Right atrium auricular region (tissue), 2 donors: ENCODE measurements around the gene SEC31A. TPM values are rescaled to one million over a fixed set of nuclear protein-coding genes. Genes with fewer than 3 reads are reported as not detected.
"Not testable (repeated sequence)": the region's sequence is repeated elsewhere in the genome, so short reads cannot be mapped to it uniquely, and the experiment has no call there.

Experiments
- DNase-seq: peaks from one replicate; pipeline ENCODE4 v3.0.0-alpha.2; 2019; ENCODE audit warnings: low spot score
- H3K27ac ChIP-seq, 2 donors: fragments of 200-600 bp; sonication (generic); 1 replicate in 1 of 2; 2 replicates in 1 of 2; pipeline ENCODE4 v1.5.1; 2016 to 2019
- H3K27me3 ChIP-seq, 2 donors: fragments of 200-600 bp; sonication (generic); one replicate each; pipeline versions ENCODE4 v1.5.1 to v1.6.0; 2017 to 2019
- H3K36me3 ChIP-seq: fragments of 200-600 bp; sonication (generic); one replicate; pipeline ENCODE4 v1.5.1; 2016
- H3K4me1 ChIP-seq, 2 donors: fragments of 200-600 bp; sonication (generic); one replicate each; pipeline versions ENCODE4 v1.5.1 to v1.6.0; 2017 to 2019
- H3K4me3 ChIP-seq, 2 donors: fragments of 200-600 bp; sonication (generic); 1 replicate in 1 of 2; 2 replicates in 1 of 2; pipeline ENCODE4 v1.5.1; 2017 to 2019; ENCODE audit warnings: mild to moderate bottlenecking in 1 of 2, moderate library complexity in 1 of 2
- H3K9me3 ChIP-seq, 2 donors: fragments of 200-600 bp; sonication (generic); one replicate each; pipeline ENCODE4 v1.5.1; 2019
- total RNA-seq, 2 donors: library from RNA; depleted of rRNA; stranded (reverse); fragments of >200 nt; gene quantifications; one replicate each; pipeline ENCODE4 v1.1.0, GENCODE V29; 2016
- TF ChIP-seq, protein P1 (sequence below), 2 donors: fragments of 200-600 bp; sonication (generic); IDR thresholded peaks; one replicate each; pipeline ENCODE4 v1.5.1; 2019; ENCODE audit warnings: antibody characterized with exemption in 2 of 2

The SEC31A gene
- total RNA-seq, 2 donors from 2014 or later: 107 to 116 TPM

GRCh38 chr4:82921795-82922194 lies 30.8 kb upstream of the SEC31A start:
- Histone ChIP-seq H3K4me3 (no peak overlapping the region), H3K27me3 (no peaks in the 10 kb centered on the region), H3K27ac (no peak overlapping the region), H3K36me3 (peaks cover 9% of the 10 kb centered on the region), H3K4me1 (no peaks in the 10 kb centered on the region), H3K9me3 (no peaks in the 10 kb centered on the region)
- no peak for DNase-seq
- TF ChIP-seq, protein P1, sequence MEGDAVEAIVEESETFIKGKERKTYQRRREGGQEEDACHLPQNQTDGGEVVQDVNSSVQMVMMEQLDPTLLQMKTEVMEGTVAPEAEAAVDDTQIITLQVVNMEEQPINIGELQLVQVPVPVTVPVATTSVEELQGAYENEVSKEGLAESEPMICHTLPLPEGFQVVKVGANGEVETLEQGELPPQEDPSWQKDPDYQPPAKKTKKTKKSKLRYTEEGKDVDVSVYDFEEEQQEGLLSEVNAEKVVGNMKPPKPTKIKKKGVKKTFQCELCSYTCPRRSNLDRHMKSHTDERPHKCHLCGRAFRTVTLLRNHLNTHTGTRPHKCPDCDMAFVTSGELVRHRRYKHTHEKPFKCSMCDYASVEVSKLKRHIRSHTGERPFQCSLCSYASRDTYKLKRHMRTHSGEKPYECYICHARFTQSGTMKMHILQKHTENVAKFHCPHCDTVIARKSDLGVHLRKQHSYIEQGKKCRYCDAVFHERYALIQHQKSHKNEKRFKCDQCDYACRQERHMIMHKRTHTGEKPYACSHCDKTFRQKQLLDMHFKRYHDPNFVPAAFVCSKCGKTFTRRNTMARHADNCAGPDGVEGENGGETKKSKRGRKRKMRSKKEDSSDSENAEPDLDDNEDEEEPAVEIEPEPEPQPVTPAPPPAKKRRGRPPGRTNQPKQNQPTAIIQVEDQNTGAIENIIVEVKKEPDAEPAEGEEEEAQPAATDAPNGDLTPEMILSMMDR (IDR thresholded peaks at IDR 0.05): no peak

DNA sequence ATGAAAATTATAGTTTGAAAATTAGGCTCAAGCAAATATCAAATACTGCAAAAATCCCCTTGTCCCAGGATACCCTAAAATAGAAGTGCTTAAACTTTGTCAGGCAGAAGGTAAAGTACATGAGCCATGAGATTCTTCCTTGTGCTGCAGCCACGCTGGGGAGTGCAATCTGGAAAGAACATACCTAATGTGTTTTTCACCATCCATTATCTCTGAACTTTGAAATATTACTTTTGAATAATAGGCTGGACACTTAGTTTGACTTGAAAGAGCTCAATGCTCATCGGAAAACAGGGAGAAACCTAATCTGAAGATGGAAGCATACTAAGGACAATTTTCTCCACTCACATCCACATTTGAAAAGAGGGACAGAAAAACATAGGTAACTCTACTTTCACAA lies 28.4 kb upstream of the SEC31A start:
- TF ChIP-seq, protein P1 (IDR thresholded peaks at IDR 0.05): no peak
- H3K36me3 ChIP-seq: peaks cover 9% of the 10 kb centered on the region

GRCh38 chr4:82918091-82918490 lies 27.1 kb upstream of the SEC31A start:
- H3K4me1 ChIP-seq: no peaks in the 10 kb centered on the region
- H3K36me3 ChIP-seq: peaks cover 9% of the 10 kb centered on the region
- no peak overlapping the region for H3K27ac ChIP-seq
- H3K4me3 ChIP-seq: no peak overlapping the region
- TF ChIP-seq, protein P1 (IDR thresholded peaks at IDR 0.05): no peak
- H3K27me3 ChIP-seq: no peaks in the 10 kb centered on the region
- no peaks in the 10 kb centered on the region for H3K9me3 ChIP-seq
- DNase-seq: no peak

More for the DNA sequence above, 28.4 kb upstream of the SEC31A start:
- DNase-seq: no peak
- Histone ChIP-seq H3K4me3 (no peak overlapping the region), H3K4me1 (no peaks in the 10 kb centered on the region), H3K9me3 (no peaks in the 10 kb centered on the region), H3K27me3 (no peaks in the 10 kb centered on the region), H3K27ac (no peak overlapping the region)

DNA sequence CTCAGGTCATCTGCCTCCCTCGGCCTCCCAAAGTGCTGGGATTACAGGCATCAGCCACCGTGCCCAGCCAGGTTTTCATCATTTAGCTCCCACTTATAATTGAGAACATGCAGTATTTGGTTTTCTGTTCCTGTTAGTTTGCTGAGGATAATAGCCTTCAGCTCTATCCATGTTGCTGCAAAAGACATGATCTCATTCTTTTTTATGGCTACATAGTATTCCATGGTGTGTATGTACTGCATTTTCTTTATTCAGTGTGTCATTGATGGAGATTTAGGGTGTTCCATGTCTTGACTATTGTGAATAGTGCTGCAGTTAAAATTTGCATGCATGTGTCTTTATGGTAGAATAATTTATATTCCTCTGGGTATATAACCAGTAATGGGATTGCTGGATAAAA lies 23.0 kb upstream of the SEC31A start:
- H3K36me3 ChIP-seq: peaks cover 20% of the 10 kb centered on the region

GRCh38 chr4:82913305-82913704 lies 22.4 kb upstream of the SEC31A start:
- H3K4me3 ChIP-seq: no peak overlapping the region
- H3K9me3 ChIP-seq: no peaks in the 10 kb centered on the region
- H3K27ac ChIP-seq: no peak overlapping the region
- TF ChIP-seq, protein P1 (IDR thresholded peaks at IDR 0.05): no peak
- no peak for DNase-seq
- peaks cover 19% of the 10 kb centered on the region for H3K36me3 ChIP-seq
- H3K4me1 ChIP-seq: no peaks in the 10 kb centered on the region
- no peaks in the 10 kb centered on the region for H3K27me3 ChIP-seq

More for the DNA sequence above, 23.0 kb upstream of the SEC31A start:
- H3K27ac ChIP-seq, H3K9me3 ChIP-seq, H3K4me1 ChIP-seq, H3K27me3 ChIP-seq, DNase-seq, H3K4me3 ChIP-seq: not testable (repeated sequence)

- H3K27ac ChIP-seq: no peak overlapping the region
- H3K9me3 ChIP-seq: no peaks in the 10 kb centered on the region
- TF ChIP-seq, protein P1 (IDR thresholded peaks at IDR 0.05): no peak
- H3K27me3 ChIP-seq: no peaks in the 10 kb centered on the region
- peaks cover 22% of the 10 kb centered on the region for H3K36me3 ChIP-seq
- no peaks in the 10 kb centered on the region for H3K4me1 ChIP-seq
- no peak for DNase-seq
- H3K4me3 ChIP-seq: no peak overlapping the region
Observed at GRCh38 chr4:82909326-82909725, 18.4 kb upstream of the SEC31A start.
